CD4-positive, alpha-beta T cell treated with Interleukin-21 for 1 hour (primary cell): ENCODE results near the gene TPO.

Experiments used
- DNase-seq: peaks from one replicate; pipeline ENCODE4 v3.0.0-alpha.2; 2020

Gene TPO

DNA sequence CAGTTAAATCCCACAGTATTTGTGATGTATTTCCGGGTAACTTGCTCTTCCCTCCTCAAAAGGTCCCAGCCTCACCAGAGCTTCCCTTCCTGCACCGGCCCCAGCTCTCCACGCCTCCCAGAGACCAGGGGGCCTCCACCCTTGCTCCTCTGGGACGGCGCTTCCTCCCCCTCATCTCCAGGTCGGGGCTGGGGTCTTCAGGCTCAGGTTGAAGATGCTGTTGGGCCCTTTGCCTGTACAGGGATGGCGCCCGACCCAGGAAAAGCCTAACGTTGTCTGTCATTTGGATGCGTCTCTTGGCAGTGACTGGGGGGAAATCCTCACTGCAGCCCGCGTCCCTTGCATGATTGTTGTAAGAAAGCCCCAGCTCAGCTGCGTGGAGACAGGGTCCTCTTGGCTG is 126.7 kb downstream of the TPO start:
- no peak for DNase-seq

DNA sequence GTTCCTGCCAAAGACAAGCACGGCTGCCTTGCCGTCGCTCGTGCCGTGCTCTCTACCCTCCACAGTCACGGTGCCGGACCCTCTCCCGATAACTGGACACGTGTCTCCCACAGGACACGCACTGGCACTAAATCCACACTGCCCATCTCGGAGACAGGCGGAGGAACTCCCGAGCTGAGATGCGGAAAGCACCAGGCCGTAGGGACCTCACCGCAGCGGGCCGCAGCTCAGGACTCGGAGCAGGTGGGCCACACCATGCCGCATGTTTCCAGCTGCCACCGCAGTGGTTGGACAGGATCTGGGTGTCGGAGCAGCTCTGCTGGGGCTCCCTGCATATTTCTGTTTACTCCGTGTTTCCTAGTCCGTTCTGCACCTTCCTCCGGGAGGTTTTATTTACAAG is 127.2 kb downstream of the TPO start:
- DNase-seq: no peak

DNA sequence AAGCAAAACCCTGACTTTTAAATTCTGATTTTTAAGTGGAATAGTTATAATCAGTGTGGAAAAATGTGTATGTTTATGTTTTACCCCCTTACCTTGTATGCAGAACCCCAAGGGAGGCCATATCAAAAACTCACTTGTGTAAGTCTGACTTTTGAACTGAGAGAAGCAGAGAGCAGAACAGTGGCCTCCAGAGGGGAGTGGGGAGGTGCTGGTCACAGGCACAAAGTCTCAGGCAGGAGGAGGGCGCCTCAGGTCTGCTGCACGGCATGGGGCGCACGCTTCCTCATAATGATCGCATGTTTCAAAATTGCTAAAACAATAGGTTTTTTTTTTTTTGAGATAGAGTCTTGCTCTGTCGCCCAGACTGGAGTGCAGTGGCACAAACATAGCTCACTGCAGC is 127.8 kb downstream of the TPO start:
- no peak for DNase-seq

DNA sequence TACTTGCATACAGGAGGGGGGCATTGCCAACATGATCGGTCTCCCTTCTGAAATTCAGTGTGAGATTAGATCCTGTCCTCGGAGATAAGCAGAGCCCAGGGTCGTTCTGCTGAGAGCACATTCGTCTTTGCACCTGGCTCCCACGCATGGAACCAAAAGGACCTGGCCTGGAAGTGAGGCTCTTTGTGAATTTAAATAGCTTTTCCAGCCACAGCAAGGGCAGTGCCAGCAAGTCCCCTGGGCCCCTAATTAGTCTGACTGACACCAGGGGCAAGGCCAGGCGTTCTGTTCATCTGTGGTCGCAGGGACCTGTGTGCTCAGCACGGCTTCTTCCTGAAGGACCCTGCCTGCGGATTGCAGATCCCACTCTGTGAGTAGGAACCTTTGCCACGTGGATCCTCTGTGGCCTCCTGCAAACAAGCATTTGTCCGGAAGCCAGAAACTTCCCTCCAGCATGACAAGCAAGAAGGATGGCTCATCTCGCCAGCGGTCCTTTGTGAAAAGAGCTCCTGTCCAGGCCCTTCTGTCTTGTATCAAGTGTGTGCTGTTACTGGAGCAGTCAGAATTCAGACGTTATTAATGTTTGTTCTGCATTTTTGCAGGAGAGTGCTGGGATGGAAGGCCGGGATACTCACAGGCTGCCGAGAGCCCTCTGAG is 128.7 kb downstream of the TPO start:
- no peak for DNase-seq

DNA sequence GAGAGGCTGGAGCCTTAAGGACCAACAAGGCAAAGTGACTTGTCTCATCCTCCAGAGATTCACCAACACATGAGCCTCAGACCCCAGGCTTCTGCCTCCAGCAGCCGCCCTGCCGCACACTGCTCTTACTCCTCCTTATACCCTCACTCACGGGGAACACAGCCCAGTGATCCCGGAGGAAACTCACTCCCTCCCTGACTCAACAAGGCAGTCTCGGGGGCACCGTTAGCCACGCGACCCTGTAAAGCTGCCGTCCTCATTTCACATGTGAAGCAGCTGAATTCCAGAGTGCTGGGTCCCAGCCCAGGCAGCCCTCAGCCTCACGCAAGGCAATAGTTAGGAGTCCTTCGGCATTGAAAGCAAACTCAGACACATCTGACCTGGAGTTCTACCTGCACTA is 129.7 kb downstream of the TPO start:
- no peak for DNase-seq

DNA sequence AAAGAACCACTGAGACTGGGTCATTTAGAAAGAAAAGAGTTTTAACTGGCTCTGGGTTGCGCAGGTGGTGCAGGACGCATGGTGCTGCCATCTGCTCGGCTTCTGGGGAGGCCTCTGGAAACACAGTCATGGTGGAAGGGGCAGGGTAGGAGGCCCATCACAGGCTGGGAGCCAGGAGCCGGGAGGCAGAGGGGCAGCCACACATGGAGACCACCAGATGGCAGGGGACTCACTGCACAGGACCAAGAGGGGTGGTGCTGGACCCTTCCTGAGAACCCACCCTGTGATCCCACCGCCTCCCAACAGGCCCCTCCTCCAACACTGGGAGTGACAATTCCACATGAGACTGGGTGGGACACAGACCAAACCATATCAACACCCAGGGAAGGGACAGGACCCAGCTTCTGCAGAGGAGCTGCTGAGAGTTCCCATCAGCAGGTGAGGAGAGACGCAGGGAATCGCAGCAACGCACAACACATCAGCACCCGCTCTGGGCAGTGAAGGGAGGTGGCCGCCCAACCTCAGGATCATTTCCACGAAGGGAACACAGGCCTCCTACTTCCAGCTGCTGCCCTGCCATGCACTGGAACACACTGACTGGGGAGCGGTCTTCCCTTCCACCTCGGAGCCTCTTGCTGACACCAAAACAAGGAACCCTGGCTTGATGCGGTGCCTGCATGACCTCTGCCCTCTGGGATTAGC is 130.7 kb downstream of the TPO start:
- no peak for DNase-seq

DNA sequence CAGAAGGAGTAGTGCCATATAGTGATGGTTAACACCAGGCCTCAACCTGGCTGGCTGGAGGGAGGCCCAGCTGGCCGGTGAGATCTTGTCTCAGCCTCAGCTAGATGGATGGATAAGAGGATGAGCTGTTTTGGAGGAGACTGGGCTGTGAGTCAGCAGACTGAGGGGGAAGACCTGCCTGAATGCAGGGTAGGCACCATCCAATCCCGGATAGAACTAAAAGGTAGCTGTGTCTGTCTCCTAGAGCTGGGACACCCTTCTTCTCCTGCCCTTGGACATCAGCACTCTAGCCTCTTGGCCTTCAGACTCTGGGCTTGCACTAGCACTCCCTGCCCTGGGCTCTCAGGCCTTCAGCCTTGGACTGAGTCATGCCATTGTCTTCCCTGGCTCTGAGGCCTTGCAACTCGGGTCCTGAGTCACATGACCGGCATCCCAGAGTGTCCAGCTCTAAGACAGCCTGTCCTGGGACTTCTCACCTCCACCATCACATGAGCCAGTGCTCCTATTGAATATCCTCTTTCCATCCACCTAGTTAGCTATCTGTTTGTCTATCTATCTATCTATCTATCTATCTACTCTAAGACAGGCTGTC is 131.3 kb downstream of the TPO start:
- no peak for DNase-seq

DNA sequence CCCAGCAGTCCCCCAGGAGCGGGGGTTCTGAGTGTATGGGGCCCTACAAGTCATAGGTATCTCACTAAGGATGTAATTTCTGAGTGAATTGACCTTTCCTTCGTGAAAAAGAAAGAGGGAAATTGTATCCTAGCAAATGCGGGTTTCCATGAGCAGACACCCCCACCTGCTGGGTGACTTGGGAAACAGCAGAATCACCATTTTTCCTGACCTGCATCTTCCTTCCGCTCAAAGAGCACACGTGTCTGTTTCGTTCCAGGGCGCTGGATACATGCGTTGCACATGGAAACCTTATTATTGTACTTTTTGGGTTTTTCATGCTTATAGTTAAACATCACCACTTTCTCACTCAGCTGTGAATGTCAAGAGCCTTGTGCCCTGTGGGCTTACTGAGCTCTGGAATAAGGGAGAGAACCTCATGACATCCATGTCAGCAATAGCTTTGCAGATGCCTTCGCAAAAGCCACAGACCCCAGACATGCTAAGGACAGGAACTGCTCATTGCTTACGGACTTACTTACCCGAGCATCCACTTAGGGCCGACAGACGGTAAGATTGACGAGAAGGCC is 132.8 kb downstream of the TPO start:
- peak; percentile 36 for DNase-seq

DNA sequence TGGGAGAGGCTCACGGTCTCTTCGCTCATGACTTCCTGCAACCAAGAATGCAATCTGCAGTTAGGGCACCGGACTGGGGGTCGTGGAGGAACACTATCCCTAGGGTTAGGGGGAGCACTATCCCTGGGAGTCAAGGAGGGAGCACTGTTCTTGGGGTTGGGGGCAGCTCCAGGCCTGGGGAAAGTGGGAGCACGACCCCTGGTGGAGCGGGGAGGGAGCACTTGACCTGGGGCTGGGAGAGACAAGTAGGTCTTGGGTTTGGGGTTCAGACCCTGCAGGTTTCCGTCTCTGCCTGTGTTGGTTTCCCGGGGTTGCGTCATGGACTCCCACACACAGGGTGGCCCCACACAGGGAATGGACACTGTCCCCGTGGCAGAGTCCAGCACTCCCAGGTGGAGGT is 133.6 kb downstream of the TPO start:
- no peak for DNase-seq

DNA sequence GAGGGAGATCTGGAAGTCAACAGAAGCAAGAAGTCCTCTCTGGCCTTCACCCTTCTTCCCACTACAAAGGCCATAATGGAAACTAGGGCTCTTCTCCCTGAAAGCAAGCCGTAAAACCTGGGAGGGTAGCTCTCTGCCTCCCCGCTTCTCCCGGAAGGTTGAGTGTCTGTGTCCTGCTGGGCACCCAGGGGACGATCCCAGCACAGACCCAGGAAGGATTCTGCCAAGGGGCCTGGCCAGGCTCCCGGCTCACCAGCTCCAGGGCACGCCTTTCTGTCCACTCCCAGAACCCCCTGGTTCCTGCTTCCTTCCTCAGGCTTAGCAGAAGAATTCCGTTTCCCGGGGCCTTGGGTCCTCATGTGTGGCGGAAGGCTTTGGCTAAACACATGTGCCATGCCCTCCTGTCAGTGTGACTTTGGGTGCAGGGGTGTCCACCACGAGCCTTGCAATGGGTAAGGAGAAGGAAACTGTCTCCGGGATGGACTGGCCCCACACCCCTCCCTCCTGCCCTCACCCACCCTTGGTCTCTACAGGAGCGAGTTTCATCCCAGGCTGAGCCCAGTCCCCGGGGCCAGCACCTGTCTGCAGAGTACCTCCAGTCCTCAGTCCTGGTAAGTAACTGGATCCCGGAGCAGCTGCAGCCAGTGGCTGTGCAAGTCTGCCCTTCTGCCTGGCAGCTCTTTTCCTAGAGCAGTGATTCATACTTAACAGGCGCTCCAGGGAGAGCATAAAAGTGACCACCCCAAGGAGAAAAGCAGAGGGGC is 135.8 kb downstream of the TPO start:
- DNase-seq: no peak

DNA sequence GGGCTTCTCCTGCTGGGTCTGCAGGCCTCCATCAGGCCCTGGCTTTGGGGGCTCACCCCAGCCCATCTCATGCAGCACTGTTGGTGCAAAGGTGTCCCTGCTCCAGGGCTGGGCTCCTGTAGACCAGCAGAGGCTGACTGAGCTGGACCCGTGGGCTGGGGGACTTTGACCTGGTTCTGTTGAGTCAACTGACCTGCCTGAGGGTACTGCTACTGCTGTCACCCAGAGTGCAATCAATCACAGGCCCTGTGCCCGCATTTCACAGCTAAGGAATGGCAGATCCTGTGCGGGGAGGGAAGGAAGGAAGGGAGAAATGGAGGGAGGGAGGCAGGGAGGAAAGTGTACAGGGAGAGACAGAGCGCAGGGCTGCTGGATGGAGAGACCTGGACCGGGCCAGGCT is 136.8 kb downstream of the TPO start:
- no peak for DNase-seq

DNA sequence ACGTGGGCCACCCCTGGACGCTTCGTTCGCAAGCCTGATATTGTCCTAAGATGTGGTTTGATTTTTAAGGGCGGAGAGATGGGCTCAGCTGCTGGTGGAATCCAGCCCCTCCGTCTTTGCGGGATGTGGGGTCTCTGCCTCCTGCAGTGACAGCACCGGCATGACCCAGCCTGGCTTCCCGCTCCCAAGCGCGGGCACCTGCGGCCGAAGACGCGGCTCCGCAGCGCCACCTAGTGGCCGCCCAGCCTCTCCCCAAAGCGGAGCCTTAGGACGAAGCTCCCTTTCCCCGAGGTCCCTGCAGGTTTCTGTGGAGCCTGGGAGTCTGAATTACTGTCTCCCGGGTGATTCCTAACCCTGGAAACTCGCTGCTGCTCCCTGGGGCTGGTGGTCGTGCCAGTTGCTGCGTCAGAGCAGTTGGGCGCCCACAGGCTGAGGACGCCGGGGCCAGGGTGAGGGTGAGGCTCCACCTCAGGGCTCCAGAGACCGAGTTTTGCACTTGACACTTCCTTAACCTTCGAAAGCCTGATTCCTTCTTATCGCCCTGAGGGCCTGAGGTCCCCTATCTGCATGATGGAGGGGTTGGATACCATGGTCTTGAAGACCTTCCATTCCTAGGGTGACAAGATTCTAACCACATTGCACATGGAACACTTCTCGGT is 137.5 kb downstream of the TPO start:
- DNase-seq: peak; percentile 45

DNA sequence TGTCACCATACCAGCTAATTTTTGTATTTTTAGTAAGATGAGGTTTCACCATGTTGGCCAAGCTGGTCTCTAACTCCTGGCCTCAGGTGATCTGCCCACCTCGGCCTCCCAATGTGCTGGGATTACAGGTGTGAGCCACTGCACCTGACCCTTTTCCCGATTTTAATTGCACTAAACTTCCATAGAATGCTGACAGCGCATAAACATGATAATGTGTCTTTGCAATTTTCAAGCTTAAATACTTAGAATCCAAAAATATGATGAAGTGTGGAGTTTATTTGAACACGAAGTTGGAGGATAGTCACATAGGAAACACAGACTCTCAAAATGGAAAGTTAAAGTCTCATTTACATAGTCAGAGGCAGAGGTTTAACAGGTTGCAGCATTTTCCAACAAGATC is 138.6 kb downstream of the TPO start:
- no peak for DNase-seq

DNA sequence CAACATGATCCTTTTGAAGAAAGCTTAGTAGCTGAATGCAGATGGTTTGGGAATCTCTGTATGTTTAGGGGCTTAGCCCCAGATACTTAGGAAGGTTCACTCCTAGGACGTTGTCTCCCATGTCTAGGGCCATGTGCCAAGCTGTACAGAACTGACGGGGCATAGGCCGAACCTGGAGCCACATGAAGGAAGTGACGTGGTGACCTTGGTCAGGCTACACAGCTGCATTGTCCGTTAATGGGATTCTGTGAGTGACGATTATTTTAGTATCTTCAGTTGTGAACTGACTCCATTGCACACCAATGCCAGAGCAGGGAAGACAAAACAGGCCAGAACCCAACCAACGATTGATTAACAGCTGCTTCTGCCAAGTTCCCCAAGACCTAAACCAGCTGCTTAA is 139.3 kb downstream of the TPO start:
- DNase-seq: no peak

DNA sequence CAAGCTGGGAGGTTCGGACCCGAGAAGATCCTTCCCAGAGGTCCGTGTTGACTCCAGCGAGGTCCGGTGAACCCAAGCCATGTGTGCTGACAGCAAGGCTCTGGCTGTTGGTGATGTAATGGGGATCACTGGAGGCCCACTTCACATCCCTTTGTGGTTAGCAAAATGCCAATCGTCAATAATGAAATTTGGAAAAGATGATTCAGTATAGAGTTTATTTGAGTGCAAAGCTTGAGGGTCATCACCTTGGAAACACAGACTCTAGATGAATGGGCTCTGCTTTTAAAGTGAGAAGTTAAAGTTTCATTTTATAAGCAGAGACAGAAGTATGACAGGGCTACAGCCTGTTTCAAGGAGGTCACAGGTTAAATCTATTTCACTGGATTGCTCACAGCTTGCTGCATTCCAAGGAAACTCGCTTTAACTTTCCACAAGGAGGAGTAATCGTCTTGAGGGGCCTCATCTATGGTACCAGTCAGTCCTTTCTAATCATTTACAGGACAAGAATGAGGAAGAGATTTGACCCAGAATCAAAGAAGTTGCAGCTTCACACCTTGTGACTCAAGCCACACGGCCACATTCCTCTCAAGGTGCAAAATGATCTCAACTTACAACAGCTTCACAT is 140.5 kb downstream of the TPO start:
- DNase-seq: no peak

DNA sequence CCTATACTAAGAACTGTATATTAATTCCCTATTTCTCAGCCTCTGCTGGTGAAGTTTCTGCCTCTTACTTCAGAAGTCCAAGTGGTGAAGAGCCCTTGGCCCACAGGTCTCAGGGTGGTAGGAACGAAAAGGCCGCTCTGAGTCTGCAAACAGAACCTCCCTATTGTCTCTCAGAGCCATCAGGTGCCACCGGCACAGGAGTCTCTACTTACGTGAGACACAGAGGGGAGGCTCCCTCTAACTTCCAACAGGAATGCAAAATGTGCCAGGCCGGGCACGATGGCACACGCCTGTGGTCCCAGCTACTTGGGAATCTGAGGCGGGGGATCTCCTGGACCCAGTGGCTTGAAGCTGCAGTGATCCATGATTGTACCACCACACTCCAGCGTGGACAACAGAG is 143.0 kb downstream of the TPO start:
- DNase-seq: no peak

DNA sequence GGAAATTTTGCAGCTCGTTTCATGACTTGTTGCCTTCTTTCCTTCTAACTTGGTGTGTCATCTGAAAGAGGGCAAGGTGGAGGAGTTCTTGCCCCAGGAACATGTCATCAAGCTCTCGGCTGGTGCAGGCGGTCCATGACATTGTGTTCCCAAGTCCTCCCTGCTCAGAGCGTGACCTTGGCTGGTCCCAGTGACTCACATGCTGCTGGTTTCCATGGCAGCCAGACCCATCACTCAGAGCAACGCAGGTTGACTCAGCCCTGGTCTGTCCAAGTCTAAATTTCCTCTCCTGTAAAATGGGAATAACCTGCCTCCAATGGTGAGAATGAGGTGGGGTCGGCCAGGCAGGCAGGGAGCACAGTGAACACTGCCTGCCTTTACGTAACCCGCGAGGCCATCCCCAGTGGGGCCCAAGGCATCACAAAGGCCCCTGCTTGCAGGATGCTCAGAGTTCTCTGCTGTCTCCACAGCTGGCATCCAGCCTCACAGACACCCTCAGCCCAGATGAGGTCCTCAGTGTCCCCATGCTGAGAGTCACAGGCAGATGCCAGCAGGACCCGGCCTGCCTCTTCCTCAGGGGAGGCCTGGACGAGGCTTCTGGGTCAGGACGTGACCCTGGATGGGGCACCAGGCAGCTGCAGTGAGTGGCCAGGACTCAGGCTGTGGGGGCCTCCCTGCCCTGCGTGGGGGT is 143.7 kb downstream of the TPO start:
- no peak for DNase-seq

DNA sequence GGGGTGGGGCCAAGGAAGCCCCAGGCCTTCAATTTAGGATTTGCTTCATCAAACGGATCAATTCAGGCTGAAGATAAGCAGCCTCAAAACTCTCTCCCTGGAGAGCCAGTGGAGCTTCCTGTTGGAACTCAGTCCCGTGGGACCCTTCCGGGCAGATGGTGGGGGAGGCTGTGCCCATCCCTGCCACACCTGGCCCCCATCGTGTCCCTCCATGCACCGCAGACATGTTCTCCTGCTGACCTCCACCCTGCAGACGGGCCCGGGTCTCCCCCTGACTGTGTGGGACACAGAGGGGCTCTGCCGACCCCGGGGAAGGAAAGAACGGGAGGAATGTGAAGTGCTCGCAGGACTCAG is 144.2 kb downstream of the TPO start:
- no peak for DNase-seq

DNA sequence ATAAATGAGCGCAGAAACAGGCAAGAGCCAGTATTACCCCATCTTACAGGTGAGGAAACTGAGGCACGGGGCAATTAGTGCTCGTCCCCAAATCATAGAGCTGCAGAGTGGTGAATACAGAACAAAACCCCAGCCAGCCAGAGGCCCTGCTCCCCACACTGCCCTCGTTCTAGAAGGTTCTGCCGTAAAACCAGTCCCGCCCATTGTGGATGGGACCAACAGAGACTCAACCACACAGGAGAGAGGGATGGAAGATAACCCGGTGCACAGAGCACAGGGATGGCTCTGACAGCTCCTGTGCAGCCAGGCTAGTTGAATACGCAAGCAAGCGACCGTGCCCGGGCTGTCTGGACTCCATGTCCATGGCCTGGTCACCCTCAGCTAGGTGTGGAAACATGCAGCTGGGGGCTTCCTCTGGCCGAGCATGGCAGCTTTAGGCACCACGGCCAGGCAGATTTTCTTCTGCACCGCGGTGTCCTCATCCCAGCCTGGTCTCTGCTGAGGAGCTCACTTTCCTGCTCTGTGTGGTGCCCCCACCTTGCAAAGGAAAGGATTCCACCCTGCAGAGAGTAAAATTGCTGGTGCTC is 146.4 kb downstream of the TPO start:
- DNase-seq: no peak

DNA sequence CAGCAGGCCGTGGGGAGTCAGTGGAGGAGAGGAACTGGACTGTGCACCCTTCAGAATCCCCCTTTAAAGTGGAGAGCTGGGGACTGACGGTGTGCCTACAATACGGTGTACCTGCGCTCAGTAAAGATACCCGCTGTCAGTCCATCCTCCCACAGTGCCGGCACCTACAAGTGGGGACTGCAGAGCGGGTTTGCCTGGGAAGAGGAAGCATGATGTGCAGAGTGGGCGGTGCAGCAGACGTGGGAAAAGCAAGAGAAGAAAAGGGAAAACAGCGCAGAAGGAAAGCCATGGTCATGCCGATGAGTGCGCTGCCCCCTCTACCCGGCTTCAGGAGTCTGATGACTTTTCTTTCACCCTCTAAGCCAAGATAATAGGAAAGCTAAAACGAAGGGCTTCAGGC is 148.0 kb downstream of the TPO start:
- no peak for DNase-seq

DNA sequence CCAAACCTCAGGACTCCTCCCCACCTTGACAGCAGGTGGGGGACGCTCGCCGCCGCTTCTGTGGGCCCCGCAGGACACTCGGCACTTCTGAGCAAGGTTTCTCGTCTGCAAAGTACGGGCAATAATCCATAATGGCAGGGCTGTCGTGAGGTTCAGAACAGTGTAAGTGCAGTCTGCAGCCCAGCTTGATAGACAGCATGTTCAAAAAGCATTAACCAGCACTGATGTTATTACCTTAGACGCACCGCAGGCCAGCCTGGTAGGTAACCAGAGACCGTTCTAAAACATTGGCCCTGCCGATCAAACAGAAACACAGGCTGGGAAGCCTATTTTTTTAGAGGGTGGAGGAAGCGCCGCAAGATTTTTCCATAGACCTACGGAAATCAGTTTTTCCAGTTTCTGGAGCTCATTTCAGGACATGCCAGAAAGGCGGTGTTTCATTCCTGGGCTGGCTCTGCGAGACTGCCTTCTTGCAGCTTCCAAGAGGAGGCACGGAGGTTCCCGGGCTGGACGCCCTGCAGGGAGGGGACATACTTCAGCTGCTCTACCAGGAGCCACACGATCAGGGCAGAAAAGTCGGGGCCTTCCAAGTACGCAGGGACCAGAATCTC is 148.7 kb downstream of the TPO start:
- DNase-seq: no peak
